ENCODE data around the gene STAG3.

The STAG3 gene

GRCh38 chr7:100155553-100156317 is 22.0 kb upstream of the STAG3 start:
- no peak for DNase-seq (ENCODE audit: low read depth)

GRCh38 chr7:100156331-100157068 is 21.2 kb upstream of the STAG3 start:
- no peak for DNase-seq (ENCODE audit: low read depth)

DNA sequence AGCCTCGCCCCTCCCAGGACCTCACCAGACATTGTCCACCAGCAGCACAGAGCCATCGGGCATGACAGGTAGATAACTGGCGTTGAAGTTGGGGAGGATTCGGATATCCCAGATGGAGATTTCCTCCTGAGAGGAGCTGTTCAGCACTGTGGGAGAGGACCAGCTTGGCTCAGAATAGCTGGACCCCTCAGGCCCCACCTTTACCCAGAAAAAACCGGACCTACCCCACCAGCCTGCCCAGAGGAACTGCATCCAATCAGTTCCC is 20.7 kb upstream of the STAG3 start:
- no peak for DNase-seq (ENCODE audit: low read depth)

DNA sequence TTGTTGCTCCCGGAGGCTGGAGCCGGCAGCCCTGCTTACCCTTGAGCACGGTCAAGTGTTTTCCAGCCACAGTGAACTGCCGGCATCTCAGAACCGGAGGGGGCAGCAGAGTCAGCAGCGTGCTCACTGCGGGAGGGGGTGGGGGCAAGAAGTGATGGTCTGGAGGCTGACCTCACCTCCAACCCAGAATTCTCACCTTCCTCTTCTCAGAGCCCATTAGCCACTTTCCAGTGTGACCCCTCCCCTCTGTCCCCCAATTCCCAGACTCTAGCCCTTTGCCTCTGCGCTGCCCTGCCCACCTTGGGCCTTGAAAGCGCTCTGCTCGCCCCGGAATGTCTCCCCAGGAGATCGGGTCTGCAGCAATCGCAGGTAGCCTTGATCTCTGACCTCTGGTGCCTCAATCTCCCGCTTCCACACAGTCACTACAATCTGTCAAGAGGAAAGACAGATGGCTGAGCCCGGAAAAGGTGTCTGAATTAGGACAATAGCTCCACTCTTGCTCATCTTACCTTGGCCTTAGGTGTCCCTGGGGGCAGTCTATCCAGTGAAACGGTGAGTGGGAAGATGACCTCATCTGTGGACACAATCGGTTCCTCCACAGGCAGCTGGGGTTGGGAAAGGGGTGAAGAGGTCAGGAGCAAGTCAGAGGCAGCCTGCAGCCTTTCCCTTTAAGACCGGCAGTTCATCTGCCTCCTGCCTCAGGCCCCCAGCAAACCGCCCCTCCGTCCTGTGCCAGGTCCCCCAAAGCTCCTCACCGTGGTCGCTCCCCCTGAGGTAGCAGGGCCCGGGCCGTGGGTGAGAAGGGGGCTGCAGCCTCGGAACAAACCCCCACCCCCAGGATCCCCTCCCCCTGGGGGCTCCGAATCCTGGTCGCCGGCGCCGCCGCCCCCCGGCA is 20.1 kb upstream of the STAG3 start:
- DNase-seq (ENCODE audit: low read depth): no peak

GRCh38 chr7:100158229-100159098 is 19.3 kb upstream of the STAG3 start, which contains the start of gene TRAPPC14:
Gene TRAPPC14 (minus strand): TSS chr7:100158723. CDS start chr7:100158499, 224 bp downstream.
- DNase-seq (ENCODE audit: low read depth): peak; percentile 83

- DNase-seq (ENCODE audit: low read depth): no peak
Observed at GRCh38 chr7:100159099-100159623, 18.6 kb upstream of the STAG3 start.

DNA sequence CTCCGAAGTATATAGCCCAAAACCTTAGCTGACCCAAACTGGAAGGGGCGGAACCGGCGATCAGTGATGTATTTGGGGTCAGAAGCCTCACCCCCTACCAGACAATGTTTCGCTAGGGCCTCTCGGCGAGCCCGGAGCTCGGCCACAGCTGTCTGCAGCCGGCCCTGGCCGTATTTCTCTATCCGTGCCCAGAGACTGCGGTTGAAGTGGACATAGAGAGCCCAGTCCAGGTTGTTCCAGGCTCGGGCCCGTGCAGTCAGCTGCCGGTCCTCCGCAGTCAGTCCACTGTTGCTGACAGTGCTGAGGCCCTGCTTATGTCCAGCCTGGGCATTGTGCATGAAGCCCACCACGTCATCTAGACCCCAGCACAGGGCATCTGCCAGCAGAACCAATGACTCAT is 17.7 kb upstream of the STAG3 start:
- DNase-seq (ENCODE audit: low read depth): no peak

DNA sequence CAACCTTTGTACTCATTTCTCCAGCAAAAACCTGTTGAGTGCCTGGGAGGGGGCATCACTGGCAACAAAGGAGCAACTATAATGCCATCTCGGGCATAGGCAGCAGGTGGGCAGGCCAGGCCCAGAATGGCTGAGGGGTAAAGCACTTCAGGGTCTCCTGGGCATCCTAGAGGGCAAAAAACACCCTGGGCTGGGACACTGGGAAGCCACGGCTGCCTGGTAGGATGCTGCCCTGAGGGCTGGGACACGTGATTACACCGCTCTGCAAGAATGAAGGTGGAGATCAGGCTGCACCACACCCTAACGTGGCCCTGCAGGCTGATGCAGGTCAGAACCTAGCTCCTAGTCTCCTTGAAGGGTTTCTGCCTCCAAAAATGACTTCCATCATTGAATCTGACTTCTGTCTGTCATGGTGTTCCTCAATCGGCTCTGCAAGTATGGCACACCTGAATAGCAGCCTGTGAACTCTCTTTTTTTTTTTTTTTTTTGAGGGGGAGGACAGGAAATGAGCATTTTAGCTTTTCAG is 14.6 kb upstream of the STAG3 start:
- DNase-seq (ENCODE audit: low read depth): no peak

- no peak for DNase-seq (ENCODE audit: low read depth)
Observed at GRCh38 chr7:100163871-100164270, 13.8 kb upstream of the STAG3 start.

DNA sequence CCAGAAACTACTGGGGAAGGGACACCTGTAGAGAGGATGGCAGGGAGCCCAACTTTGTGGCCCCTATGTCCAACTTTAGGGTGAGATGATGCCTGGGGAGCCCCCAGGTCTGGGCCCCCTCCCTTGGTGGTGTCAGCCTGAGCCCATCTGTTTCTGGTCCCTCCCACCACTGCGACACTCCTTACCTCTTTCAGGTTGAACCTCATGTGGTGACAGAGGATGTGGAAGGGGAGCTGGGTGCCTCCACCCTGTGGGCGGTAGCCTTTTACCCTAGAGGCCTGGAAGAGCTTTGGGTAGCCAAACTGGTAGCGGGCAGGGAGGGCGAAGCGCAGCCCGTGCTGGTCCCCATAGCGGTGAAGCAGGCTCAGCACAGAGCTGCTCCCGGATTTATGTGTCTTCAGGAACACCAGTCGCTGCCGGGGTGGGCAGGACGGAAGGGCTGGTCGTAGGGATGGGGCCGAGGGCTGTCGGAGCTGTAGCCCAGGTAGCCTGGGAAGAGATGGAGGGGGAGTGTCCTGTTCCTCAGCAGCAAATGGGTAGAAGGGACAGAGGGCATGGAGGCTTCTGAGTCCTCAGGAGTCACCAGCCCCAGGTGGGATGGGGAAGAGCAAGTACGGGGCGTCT is 11.3 kb upstream of the STAG3 start:
- DNase-seq (ENCODE audit: low read depth): no peak

DNA sequence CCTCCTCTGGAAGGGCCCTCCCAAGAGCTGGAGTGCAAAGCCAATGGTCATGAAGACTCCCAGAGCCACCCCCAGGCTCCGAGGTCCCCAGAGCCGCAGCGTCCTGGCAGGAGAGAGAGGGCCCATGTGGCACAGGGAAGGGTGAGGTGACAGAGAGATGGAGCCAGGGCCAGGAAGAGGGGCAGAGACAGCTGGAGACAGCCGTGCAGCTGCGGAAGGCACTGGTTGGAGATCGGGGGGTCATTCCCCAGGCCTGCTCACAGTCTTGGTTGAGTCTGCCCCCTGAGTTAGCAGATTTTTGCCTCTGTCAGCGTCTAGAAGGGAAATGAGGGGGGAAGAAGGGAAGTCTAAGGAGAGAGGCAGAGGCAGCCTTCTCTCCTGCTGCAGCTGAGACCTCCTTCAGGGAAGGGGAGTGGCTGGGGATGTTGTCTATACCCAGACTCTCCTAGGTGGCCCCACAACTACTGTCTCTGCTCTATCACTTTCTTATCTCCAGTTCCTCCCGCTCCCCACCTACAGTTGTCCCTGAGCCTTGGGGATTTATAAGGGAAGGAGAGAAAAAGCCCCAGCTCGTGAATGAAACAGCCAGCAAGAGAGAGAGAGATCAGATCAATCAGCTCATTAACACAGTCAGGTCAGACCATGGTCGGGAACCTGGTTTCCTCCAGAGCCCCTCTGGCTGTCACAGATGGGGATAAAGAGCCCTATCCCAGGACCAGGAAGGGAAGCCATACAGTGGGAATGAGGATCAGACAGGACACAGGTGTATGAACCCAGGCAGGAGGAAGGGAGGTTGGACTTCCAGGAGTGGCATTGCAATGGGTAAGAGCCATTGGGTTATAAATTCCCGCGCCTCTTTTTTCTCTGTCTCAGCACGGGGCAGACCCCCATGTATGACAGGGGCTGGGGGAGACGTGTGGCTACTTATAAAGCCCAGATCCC is 10.5 kb upstream of the STAG3 start:
- DNase-seq (ENCODE audit: low read depth): no peak

DNA sequence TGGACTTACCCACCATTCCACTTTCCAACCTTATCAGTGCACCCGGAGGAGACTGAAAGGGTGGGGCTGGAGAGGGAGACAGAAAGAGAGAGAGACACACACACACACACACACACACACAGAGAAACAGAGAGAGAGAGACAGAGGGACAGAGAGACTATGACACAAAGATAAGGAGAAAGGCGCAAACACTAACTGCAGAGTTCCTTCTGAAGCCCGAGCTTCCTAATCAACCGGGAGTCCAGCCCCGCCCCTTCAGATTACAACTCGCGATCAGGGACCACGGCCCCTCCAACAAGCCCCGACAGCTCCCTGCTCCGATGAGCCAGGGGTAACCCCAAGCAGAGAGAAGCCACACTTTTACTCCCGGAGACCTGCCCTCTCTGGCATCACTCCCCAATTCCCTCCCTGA is 9.8 kb upstream of the STAG3 start:
- no peak for DNase-seq (ENCODE audit: low read depth)

DNA sequence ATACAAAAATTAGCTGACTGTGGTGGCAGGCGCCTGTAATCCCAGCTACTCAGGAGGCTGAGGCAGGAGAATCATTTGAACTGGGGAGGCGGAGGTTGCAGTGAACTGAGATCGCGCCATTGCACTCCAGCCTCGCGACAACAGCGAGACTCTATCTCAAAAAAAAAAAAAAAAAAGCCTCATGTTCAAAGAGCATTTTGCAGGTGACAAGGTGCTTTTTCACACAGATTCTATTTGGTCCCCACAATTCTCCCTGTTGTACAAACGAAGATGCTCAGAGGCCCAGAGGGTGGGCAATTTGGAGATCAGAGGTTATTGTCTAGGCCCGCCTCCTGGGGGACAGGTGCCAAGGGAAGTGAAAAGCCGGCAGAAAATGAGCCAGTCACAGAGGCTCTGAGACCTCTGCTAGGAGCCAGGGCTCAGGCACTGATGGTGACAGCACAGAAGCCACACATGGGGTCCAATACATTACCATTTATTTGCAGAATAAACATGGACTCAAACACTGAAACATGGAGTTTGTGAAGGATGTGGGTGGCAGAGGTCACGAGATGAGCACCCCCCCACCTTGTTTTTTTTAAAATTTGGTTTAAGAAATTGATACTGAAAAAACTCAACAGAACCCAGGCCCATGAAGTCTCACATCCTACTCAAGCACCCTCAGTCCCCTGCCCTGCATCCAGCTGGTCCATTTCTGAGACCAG is 8.4 kb upstream of the STAG3 start:
- DNase-seq (ENCODE audit: low read depth): no peak

DNA sequence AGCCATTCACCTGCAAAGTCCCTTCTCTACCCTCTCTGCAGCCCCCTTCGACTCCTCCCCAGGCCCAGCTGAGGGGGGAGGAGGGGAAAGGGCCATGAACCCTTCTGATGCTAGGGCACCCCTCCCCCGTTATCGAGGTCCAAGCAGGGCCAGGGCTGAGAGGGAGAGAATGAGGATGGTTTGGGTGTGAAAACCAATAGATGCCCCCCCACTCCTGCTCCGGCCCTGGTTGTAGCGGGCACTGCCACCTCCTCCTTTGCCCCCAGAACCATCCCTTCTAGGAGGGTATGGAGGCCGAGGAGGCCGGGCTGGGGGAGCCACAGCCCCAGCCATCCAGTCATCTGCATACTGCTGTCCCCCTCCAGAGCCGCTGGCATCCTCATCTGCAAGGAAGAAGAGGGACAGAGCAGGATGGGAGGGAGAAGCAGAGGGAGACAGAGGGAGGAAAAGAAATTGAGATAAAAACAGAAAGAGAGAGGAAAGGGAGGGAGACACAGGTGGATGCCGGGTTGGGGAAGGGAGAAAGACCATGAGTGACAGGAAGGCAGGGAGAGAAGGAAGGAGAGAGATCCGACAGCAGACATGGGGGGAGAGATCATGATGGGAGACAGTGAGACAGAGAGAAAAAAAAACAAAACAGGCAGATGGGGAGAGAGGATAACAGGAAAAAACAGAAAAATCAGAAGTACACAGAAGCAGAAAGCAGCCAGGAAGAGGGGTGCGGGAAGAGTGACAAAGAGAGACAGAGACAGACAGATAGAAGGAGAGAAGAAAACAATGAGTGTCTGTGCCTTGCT is 7.4 kb upstream of the STAG3 start:
- DNase-seq (ENCODE audit: low read depth): no peak

GRCh38 chr7:100171087-100171681 is 6.5 kb upstream of the STAG3 start:
- no peak for DNase-seq (ENCODE audit: low read depth)

DNA sequence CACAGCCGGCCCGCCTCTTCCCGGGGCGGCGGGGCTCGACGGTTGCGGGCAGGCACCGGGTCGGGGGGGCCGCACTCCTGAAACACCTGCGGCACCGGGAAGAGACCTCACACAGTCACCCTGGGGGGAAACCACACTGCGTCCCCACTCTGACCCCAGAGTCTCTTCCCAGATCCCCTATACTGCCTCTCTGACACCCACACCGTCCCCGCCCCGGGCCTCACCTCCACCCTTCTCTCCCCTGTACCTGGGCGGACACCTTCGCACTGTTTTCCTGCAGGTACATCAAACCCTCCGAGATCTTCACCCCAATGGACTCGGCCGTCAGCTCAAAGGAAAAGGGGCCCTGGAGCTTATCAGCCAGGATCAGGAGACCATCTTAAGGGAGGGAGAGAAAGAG is 5.9 kb upstream of the STAG3 start:
- DNase-seq (ENCODE audit: low read depth): no peak

GRCh38 chr7:100173806-100174495 is 3.8 kb upstream of the STAG3 start:
- DNase-seq (ENCODE audit: low read depth): no peak

Measured in stimulated activated CD8-positive, alpha-beta memory T cell treated with anti-CD3 and anti-CD28 coated beads, Interleukin-12 subunit alpha, Interleukin-12 subunit beta, amount 100 ng/mL, for 4 hours (primary cell).